Brain pericyte (primary cell): ENCODE data around the gene COL21A1.
"Not testable (repeated sequence)": the region's sequence is repeated elsewhere in the genome, so short reads cannot be mapped to it uniquely, and the experiment has no call there.

Source experiments
- DNase-seq: peaks from one replicate; pipeline ENCODE4 v3.0.0-alpha.2; 2012; ENCODE audit warnings: low read depth, low spot score

Gene COL21A1

DNA sequence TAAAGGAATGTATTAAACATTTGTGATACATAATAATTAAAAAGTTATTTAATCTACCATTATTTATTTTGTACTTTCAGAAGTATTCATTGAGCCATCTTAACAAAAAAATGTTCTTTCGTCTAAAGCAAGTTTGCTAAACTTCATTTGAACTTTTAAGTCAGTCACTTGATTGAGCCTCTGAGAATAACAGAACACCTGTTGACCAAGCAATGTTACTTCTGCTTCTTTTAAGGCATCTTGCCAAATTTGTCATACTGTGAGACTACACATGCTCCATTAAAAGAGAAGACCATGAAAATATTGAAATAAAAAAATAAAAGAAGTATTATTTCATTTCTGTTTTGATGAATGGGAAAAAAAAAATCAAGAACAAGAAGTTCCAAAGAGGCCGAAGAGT is 230.2 kb downstream of the COL21A1 start:
- DNase-seq: no peak

DNA sequence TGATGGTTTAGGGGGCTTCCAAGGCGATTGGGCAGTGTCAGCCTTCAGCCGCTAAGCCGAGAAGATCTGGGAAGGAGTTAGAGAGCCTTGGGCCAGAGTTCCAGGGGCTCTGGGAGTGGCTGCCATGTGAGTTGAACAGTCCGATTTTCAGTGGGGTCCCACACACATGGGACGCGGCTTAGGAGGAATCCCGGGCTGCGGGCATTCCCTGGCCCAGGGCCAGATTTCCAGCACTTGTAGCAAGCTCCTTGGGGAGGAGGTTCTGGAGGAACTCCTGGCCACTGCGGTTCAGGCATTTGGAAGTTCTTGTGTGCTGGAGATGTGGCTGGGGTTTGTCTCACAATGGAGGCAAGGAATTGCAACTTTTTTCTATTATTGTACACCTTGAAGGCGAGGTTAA is 233.3 kb downstream of the COL21A1 start:
- not testable (repeated sequence) for DNase-seq

DNA sequence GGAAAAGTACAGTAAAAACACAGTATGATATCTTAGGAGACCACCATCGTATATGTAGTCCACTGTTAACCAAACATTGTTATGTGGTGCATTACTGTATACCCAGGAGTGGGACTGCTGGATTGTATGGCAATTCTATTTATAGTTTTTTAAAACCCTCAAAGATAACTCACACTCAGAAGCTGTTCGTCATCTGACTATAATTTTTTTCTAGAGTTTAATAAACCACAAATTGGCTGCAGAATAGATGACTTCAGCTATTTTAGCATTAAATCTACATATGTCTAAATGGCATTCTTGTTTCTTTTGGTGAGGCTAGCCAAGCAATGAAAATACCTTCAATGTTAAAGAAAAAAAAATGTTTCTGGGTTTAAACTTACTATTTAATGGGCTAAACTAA is 237.7 kb downstream of the COL21A1 start:
- DNase-seq: no peak
